Activated CD4-positive, alpha-beta T cell treated with anti-CD3 and anti-CD28 coated beads, Interleukin-2, amount 10 ng/mL, durations not matched to agents 7 days and 5 days (primary cell): ENCODE data around the gene PDE7B. TPM values are rescaled to one million over a fixed set of nuclear protein-coding genes. Genes with fewer than 3 reads are reported as not detected.

ENCODE experiments used
- CTCF ChIA-PET: fragments of 350-600 bp; sonication (Branson Sonifier 250); formaldehyde crosslinking; loops from one replicate; lab custom pipeline; 2021; ENCODE audit warnings: antibody characterized with exemption; lab: Charles Lee
- POLR2A ChIA-PET: fragments of 350-600 bp; sonication (Branson Sonifier 250); formaldehyde crosslinking; loops from one replicate; lab custom pipeline; 2021; ENCODE audit warnings: antibody characterized with exemption; lab: Charles Lee
- DNase-seq: peaks from one replicate; pipeline ENCODE4 v3.0.0-alpha.2; 2020
- H3K27ac Mint-ChIP-seq: one replicate; pipeline ENCODE4 v1.8.0; 2021; ENCODE audit warnings: mild to moderate bottlenecking, moderate library complexity, mixed read lengths
- H3K27me3 Mint-ChIP-seq: one replicate; pipeline ENCODE4 v1.8.0; 2021; ENCODE audit warnings: mixed read lengths
- H3K36me3 Mint-ChIP-seq: one replicate; pipeline ENCODE4 v1.8.0; 2021; ENCODE audit warnings: low read depth, mixed read lengths
- H3K4me1 Mint-ChIP-seq: one replicate; pipeline ENCODE4 v1.8.0; 2021; ENCODE audit warnings: mixed read lengths
- H3K4me3 Mint-ChIP-seq: one replicate; pipeline ENCODE4 v1.8.0; 2021; ENCODE audit warnings: mild to moderate bottlenecking, moderate library complexity, mixed read lengths
- H3K9me3 Mint-ChIP-seq: one replicate; pipeline ENCODE4 v1.8.0; 2021; ENCODE audit warnings: mixed read lengths
- total RNA-seq, 2 experiments: library from RNA; stranded (reverse); gene quantifications; one replicate each; pipeline ENCODE4 v1.2.3, GENCODE V29; 2021

PDE7B gene
- total RNA-seq, 2 experiments from 2014 or later, result 0.57 to 1.2 TPM

DNA sequence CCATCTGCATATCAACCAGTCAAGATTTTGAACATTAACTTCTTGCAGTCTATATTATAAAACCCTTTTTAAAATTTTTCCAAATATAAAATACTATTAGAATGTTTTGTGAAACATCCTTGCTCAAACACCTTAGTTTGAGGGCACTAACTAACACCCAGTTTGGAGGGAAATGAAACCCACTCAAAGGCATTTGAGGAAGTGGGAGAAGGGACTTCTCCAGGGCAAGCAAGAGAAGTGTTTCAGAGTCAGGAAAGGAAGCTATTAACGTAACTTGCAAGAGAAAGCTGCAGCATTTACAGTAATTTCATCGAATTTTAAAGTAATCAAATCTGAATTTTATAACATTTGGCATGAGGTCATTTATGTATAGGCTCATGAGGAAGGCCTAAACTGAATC, 377.3 kb downstream of the PDE7B start:
- no peaks in the 10 kb centered on the region for H3K9me3 Mint-ChIP-seq
- H3K27ac Mint-ChIP-seq, result no peak overlapping the region
- no peaks in the 10 kb centered on the region for H3K27me3 Mint-ChIP-seq
- DNase-seq, result no peak
- H3K4me1 Mint-ChIP-seq, result peaks cover 9% of the 10 kb centered on the region
- POLR2A ChIA-PET, result no interaction called here
- no peak overlapping the region for H3K4me3 Mint-ChIP-seq
- CTCF ChIA-PET, result interaction anchor here (2.4 kb wide), 1 partner anchor 21 kb away, joined by 10 read pairs; the partner anchor contains the start of gene MTFR2
- peaks cover 15% of the 10 kb centered on the region for H3K36me3 Mint-ChIP-seq

GRCh38 chr6:136230219-136230853, 378.8 kb downstream of the PDE7B start:
- Mint-ChIP-seq H3K36me3 (peaks cover 26% of the 10 kb centered on the region), H3K27me3 (no peaks in the 10 kb centered on the region)
- POLR2A ChIA-PET, result interaction anchor here (0.5 kb wide), 1 partner anchor 737 kb away, joined by 7 read pairs; no protein-coding TSS in a partner anchor

DNA sequence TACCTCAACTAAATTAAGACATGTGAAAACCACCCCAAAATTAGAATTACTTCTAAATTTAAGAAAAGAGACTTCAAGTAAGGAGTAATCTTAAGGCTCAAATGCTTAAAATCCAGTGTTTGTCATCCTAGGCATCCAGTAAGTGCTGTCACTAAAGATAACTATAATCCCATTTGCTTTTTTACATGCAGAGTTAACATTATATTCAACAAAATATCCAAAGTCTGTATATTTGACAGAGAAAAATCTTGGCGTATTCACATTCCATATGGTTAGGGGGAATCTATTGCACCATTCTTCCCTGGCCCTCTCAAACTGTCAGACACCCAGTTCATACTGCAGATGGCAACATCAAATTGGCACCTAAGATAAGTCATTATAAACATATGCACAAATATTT, 381.2 kb downstream of the PDE7B start:
- DNase-seq, result no peak
- POLR2A ChIA-PET, result no interaction called here
- Mint-ChIP-seq H3K4me1 (peaks cover 22% of the 10 kb centered on the region), H3K27me3 (no peaks in the 10 kb centered on the region), H3K9me3 (no peaks in the 10 kb centered on the region), H3K4me3 (no peak overlapping the region), H3K27ac (no peak overlapping the region), H3K36me3 (peaks cover 44% of the 10 kb centered on the region)
- CTCF ChIA-PET, result interaction anchor here (1.2 kb wide), 1 partner anchor 20 kb away, joined by 3 read pairs; no protein-coding TSS in a partner anchor

More at GRCh38 chr6:136230219-136230853, 378.8 kb downstream of the PDE7B start:
- H3K9me3 Mint-ChIP-seq, result no peaks in the 10 kb centered on the region
- CTCF ChIA-PET, result interaction anchor here (0.5 to 1.7 kb wide), 3 partner anchors 20 to 377 kb away, joined by 3 to 5 read pairs (median 3); partner anchors contain the start of gene MTFR2
- peak overlapping the region; percentile 58 for H3K27ac Mint-ChIP-seq
- H3K4me3 Mint-ChIP-seq, result no peak overlapping the region
- H3K4me1 Mint-ChIP-seq, result peaks cover 14% of the 10 kb centered on the region
- DNase-seq, result no peak

DNA sequence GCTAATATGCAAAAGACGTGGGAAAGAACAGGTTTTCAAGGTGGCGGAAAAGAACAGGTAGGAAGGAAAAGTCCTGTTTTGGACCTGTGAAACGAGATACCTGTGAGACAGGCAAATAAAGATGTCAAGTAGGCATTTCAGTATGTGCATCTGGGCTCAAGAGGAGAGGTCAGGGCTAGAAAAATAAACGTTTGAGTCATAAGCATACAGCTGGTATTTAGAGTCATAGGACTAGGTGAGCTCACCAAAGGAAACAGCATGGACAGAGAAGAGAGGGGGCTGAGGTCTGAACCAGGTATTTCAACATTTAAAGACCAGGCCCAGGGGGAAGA, 383.7 kb downstream of the PDE7B start:
- Mint-ChIP-seq H3K27me3 (no peaks in the 10 kb centered on the region), H3K4me1 (peaks cover 25% of the 10 kb centered on the region), H3K4me3 (no peak overlapping the region), H3K9me3 (no peaks in the 10 kb centered on the region), H3K27ac (peak overlapping the region; percentile 37), H3K36me3 (peaks cover 56% of the 10 kb centered on the region)
- DNase-seq, result no peak
- POLR2A ChIA-PET, result no interaction called here
- CTCF ChIA-PET, result interaction anchor here (0.8 to 1.5 kb wide), 3 partner anchors 9 to 10 kb away, joined by 4 read pairs; no protein-coding TSS in a partner anchor

- POLR2A ChIA-PET, result no interaction called here
- Mint-ChIP-seq H3K36me3 (peaks cover 57% of the 10 kb centered on the region), H3K27ac (peak overlapping the region; percentile 58), H3K4me3 (no peak overlapping the region), H3K27me3 (no peaks in the 10 kb centered on the region), H3K9me3 (no peaks in the 10 kb centered on the region), H3K4me1 (peaks cover 25% of the 10 kb centered on the region)
- no peak for DNase-seq
- CTCF ChIA-PET, result interaction anchor here (0.9 to 2.4 kb wide), 3 partner anchors 10 to 738 kb away, joined by 3 to 9 read pairs (median 4); no protein-coding TSS in a partner anchor
Observed at GRCh38 chr6:136236466-136237293, 385.2 kb downstream of the PDE7B start.

GRCh38 chr6:136244061-136244616, 392.6 kb downstream of the PDE7B start:
- ChIA-PET CTCF (interaction anchor here (0.6 kb wide), 1 partner anchor 571 kb away, joined by 5 read pairs; no protein-coding TSS in a partner anchor), POLR2A (no interaction called here)
- H3K36me3 Mint-ChIP-seq, result peaks cover 62% of the 10 kb centered on the region
- H3K4me1 Mint-ChIP-seq, result peaks cover 36% of the 10 kb centered on the region
- H3K9me3 Mint-ChIP-seq, result no peaks in the 10 kb centered on the region
- no peak for DNase-seq
- no peak overlapping the region for H3K4me3 Mint-ChIP-seq
- H3K27ac Mint-ChIP-seq, result no peak overlapping the region
- H3K27me3 Mint-ChIP-seq, result no peaks in the 10 kb centered on the region
